Measurements from ENCODE around the gene CDYL2. TPM values are rescaled to one million over a fixed set of nuclear protein-coding genes. Genes with fewer than 3 reads are reported as not detected.

Gene CDYL2
- polyA plus RNA-seq, 1 of the 3 experiments (the other 2 are of a cell fraction): 0.03 TPM

DNA sequence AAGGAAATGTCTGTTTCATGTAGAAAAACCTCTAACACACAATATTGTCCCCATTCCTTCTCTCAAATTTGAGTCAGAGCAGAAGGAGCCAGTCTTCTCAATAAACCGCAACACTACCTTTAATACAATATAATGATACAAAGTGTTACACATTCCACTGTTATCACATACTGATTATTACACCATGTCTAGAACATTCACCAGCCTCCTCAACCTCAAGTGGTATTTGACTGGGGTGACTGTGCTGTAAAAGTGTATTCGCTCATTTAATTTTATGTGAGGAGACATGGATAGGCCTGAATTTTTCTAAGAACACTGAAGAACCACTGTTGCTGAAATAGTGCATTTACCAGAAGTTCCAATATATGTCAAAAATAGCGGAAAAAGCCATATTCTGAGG is 10.3 kb downstream of the CDYL2 start:
- ChIA-PET CTCF (no interaction called here), POLR2A (no interaction called here)
- Histone ChIP-seq H3K4me3 (ENCODE audit: low read depth in 2 of 2, low read length in 1 of 2) (no peak overlapping the region), H3K27ac (ENCODE audit: low read depth in 2 of 2, low read length in 1 of 2) (no peak overlapping the region), H3F3A (replicated peaks; ENCODE audit: insufficient read depth) (no peaks in the 10 kb centered on the region), H2AFZ (ENCODE audit: low read depth) (no peak overlapping the region), H3K79me2 (ENCODE audit: insufficient read depth) (no peaks in the 10 kb centered on the region), H3K9ac (no peak overlapping the region), H3K9me3 (no peaks in the 10 kb centered on the region), H4K20me1 (ENCODE audit: insufficient read depth) (no peaks in the 10 kb centered on the region), H3K27me3 (ENCODE audit: insufficient read depth) (no peaks in the 10 kb centered on the region), H3K4me2 (no peak overlapping the region), H3K9me2 (no peaks in the 10 kb centered on the region), H3K36me3 (replicated peaks in 1 of 2; ENCODE audit: control insufficient read depth in 1 of 2, insufficient read depth in 2 of 2, low read length in 1 of 2) (no peaks in the 10 kb centered on the region), H3K4me1 (ENCODE audit: control insufficient read depth in 1 of 2, insufficient read depth in 2 of 2, low read depth in 1 of 2, low read length in 1 of 2) (no peaks in the 10 kb centered on the region)
- no peak for DNase-seq
- TF ChIP-seq EP300 (IDR thresholded peaks at IDR 0.05; ENCODE audit: borderline replicate concordance in 1 of 2, low read depth in 1 of 2, low read length in 1 of 2) (no peak), TCF12 (IDR thresholded peaks at IDR 0.05) (no peak), FOXM1 (IDR thresholded peaks at IDR 0.05; ENCODE audit: low read depth) (no peak), ELF1 (IDR thresholded peaks at IDR 0.05) (no peak), NRF1 (IDR thresholded peaks at IDR 0.05; ENCODE audit: low read depth, low read length) (no peak), FOXJ3 (CRISPR knock-in tag; IDR thresholded peaks at IDR 0.05) (no peak), NFIC (IDR thresholded peaks at IDR 0.05; ENCODE audit: borderline replicate concordance) (no peak), SMC3 (IDR thresholded peaks at IDR 0.05; ENCODE audit: low read depth, low read length) (no peak), SIN3A (IDR thresholded peaks at IDR 0.05; ENCODE audit: borderline replicate concordance, low read depth, low read length) (no peak), TEAD4 (IDR thresholded peaks at IDR 0.05; ENCODE audit: borderline replicate concordance, insufficient read depth) (no peak), EZH2phosphoT487 (IDR thresholded peaks at IDR 0.05; ENCODE audit: borderline replicate concordance, low read depth) (no peak), GATA2 (CRISPR knock-in tag; IDR thresholded peaks at IDR 0.05) (no peak), YY1 (IDR thresholded peaks at IDR 0.05; ENCODE audit: low read depth) (no peak), RXRA (IDR thresholded peaks at IDR 0.05; ENCODE audit: borderline replicate concordance, low read depth) (no peak)
- TF ChIP-seq, protein P1, sequence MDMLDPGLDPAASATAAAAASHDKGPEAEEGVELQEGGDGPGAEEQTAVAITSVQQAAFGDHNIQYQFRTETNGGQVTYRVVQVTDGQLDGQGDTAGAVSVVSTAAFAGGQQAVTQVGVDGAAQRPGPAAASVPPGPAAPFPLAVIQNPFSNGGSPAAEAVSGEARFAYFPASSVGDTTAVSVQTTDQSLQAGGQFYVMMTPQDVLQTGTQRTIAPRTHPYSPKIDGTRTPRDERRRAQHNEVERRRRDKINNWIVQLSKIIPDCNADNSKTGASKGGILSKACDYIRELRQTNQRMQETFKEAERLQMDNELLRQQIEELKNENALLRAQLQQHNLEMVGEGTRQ (IDR thresholded peaks at IDR 0.05; ENCODE audit: borderline replicate concordance, low read depth, low read length): no peak
- TF ChIP-seq, protein P2, sequence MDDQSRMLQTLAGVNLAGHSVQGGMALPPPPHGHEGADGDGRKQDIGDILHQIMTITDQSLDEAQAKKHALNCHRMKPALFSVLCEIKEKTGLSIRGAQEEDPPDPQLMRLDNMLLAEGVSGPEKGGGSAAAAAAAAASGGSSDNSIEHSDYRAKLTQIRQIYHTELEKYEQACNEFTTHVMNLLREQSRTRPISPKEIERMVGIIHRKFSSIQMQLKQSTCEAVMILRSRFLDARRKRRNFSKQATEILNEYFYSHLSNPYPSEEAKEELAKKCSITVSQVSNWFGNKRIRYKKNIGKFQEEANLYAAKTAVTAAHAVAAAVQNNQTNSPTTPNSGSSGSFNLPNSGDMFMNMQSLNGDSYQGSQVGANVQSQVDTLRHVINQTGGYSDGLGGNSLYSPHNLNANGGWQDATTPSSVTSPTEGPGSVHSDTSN (IDR thresholded peaks at IDR 0.05): no peak
- TF ChIP-seq, protein P3, sequence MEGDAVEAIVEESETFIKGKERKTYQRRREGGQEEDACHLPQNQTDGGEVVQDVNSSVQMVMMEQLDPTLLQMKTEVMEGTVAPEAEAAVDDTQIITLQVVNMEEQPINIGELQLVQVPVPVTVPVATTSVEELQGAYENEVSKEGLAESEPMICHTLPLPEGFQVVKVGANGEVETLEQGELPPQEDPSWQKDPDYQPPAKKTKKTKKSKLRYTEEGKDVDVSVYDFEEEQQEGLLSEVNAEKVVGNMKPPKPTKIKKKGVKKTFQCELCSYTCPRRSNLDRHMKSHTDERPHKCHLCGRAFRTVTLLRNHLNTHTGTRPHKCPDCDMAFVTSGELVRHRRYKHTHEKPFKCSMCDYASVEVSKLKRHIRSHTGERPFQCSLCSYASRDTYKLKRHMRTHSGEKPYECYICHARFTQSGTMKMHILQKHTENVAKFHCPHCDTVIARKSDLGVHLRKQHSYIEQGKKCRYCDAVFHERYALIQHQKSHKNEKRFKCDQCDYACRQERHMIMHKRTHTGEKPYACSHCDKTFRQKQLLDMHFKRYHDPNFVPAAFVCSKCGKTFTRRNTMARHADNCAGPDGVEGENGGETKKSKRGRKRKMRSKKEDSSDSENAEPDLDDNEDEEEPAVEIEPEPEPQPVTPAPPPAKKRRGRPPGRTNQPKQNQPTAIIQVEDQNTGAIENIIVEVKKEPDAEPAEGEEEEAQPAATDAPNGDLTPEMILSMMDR (IDR thresholded peaks at IDR 0.05): no peak
- TF ChIP-seq, protein P4, sequence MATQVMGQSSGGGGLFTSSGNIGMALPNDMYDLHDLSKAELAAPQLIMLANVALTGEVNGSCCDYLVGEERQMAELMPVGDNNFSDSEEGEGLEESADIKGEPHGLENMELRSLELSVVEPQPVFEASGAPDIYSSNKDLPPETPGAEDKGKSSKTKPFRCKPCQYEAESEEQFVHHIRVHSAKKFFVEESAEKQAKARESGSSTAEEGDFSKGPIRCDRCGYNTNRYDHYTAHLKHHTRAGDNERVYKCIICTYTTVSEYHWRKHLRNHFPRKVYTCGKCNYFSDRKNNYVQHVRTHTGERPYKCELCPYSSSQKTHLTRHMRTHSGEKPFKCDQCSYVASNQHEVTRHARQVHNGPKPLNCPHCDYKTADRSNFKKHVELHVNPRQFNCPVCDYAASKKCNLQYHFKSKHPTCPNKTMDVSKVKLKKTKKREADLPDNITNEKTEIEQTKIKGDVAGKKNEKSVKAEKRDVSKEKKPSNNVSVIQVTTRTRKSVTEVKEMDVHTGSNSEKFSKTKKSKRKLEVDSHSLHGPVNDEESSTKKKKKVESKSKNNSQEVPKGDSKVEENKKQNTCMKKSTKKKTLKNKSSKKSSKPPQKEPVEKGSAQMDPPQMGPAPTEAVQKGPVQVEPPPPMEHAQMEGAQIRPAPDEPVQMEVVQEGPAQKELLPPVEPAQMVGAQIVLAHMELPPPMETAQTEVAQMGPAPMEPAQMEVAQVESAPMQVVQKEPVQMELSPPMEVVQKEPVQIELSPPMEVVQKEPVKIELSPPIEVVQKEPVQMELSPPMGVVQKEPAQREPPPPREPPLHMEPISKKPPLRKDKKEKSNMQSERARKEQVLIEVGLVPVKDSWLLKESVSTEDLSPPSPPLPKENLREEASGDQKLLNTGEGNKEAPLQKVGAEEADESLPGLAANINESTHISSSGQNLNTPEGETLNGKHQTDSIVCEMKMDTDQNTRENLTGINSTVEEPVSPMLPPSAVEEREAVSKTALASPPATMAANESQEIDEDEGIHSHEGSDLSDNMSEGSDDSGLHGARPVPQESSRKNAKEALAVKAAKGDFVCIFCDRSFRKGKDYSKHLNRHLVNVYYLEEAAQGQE (IDR thresholded peaks at IDR 0.05; ENCODE audit: low read depth, low read length): no peak
- TF ChIP-seq, protein P5, sequence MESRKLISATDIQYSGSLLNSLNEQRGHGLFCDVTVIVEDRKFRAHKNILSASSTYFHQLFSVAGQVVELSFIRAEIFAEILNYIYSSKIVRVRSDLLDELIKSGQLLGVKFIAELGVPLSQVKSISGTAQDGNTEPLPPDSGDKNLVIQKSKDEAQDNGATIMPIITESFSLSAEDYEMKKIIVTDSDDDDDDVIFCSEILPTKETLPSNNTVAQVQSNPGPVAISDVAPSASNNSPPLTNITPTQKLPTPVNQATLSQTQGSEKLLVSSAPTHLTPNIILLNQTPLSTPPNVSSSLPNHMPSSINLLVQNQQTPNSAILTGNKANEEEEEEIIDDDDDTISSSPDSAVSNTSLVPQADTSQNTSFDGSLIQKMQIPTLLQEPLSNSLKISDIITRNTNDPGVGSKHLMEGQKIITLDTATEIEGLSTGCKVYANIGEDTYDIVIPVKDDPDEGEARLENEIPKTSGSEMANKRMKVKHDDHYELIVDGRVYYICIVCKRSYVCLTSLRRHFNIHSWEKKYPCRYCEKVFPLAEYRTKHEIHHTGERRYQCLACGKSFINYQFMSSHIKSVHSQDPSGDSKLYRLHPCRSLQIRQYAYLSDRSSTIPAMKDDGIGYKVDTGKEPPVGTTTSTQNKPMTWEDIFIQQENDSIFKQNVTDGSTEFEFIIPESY (IDR thresholded peaks at IDR 0.05; ENCODE audit: borderline replicate concordance, low read depth): no peak
- WGBS (ENCODE audit: low lambda C conversion rate): 32% methylated on average over 3 of the region's 3 CpGs
